H9 (cell line): ENCODE results near the gene CPAMD8. TPM values are rescaled to one million over a fixed set of nuclear protein-coding genes. Genes with fewer than 3 reads are reported as not detected.

Experiments used
- DNase-seq: peaks from one replicate; pipeline ENCODE4 v3.0.0-alpha.2; 2017
- H2AFZ ChIP-seq: one replicate; pipeline ENCODE4 v1.6.1; 2013; ENCODE audit warnings: mild to moderate bottlenecking, low read length, control low read depth, moderate library complexity
- H2AK5ac ChIP-seq: 2 replicates; pipeline ENCODE4 v1.6.1; 2013; ENCODE audit warnings: low read length, control low read depth, mixed read lengths; ENCODE audit not compliant: insufficient read length
- H2BK120ac ChIP-seq: one replicate; pipeline ENCODE4 v1.6.1; 2013; ENCODE audit warnings: low read depth, mild to moderate bottlenecking, low read length, control low read depth, inconsistent platforms; ENCODE audit not compliant: poor library complexity, severe bottlenecking
- H2BK12ac ChIP-seq: 2 replicates; pipeline ENCODE4 v1.6.1; 2013; ENCODE audit warnings: low read length, control low read depth, mixed read lengths, low read depth; ENCODE audit not compliant: insufficient read length
- H2BK15ac ChIP-seq: 2 replicates; pipeline ENCODE4 v1.6.1; 2013; ENCODE audit warnings: low read depth, low read length, control low read depth
- H2BK20ac ChIP-seq: one replicate; pipeline ENCODE4 v1.6.1; 2013; ENCODE audit warnings: low read depth, mild to moderate bottlenecking, low read length, control low read depth, inconsistent platforms; ENCODE audit not compliant: poor library complexity, severe bottlenecking
- H2BK5ac ChIP-seq: 2 replicates; pipeline ENCODE4 v1.6.1; 2013; ENCODE audit warnings: low read length, control low read depth, mixed read lengths; ENCODE audit not compliant: insufficient read length
- H3K14ac ChIP-seq: 2 replicates; pipeline ENCODE4 v1.6.1; 2013; ENCODE audit warnings: low read length, control low read depth; ENCODE audit not compliant: insufficient read depth
- H3K18ac ChIP-seq: 2 replicates; pipeline ENCODE4 v1.6.1; 2013; ENCODE audit warnings: low read depth, mild to moderate bottlenecking, mixed read lengths, low read length, control low read depth; ENCODE audit not compliant: insufficient read length
- H3K23ac ChIP-seq: 2 replicates; pipeline ENCODE4 v1.6.1; 2013; ENCODE audit warnings: low read length, control low read depth, mixed read lengths, low read depth; ENCODE audit not compliant: insufficient read length
- H3K23me2 ChIP-seq: 2 replicates; pipeline ENCODE4 v1.6.1; 2013; ENCODE audit warnings: low read depth, mild to moderate bottlenecking, mixed read lengths, low read length, control low read depth; ENCODE audit not compliant: insufficient read length, poor library complexity, severe bottlenecking
- H3K27ac ChIP-seq: 2 replicates; pipeline ENCODE4 v1.5.1; 2013; ENCODE audit warnings: low read length, control low read depth, mixed read lengths, low read depth; ENCODE audit not compliant: insufficient read length
- H3K27me3 ChIP-seq: 2 replicates; pipeline ENCODE4 v1.6.1; 2013; ENCODE audit warnings: low read length, control low read depth, inconsistent platforms; ENCODE audit not compliant: insufficient read depth
- H3K4ac ChIP-seq: 2 replicates; pipeline ENCODE4 v1.6.1; 2013; ENCODE audit warnings: low read depth, mild to moderate bottlenecking, control low read depth, inconsistent platforms, low read length, moderate library complexity
- H3K4me1 ChIP-seq: 2 replicates; pipeline ENCODE4 v1.6.1; 2013; ENCODE audit warnings: low read length, control low read depth, inconsistent platforms; ENCODE audit not compliant: insufficient read depth
- H3K4me2 ChIP-seq: 2 replicates; pipeline ENCODE4 v1.6.1; 2013; ENCODE audit warnings: low read length, control low read depth, mixed read lengths; ENCODE audit not compliant: insufficient read length, insufficient read depth
- H3K56ac ChIP-seq: 2 replicates; pipeline ENCODE4 v1.6.1; 2013; ENCODE audit warnings: low read depth, mild to moderate bottlenecking, mixed read lengths, low read length, control low read depth; ENCODE audit not compliant: insufficient read length
- H3K79me1 ChIP-seq: 2 replicates; pipeline ENCODE4 v1.6.1; 2013; ENCODE audit warnings: low read depth, mild to moderate bottlenecking, moderate library complexity, low read length, control low read depth, inconsistent platforms; ENCODE audit not compliant: insufficient read depth, poor library complexity, severe bottlenecking
- H3K79me2 ChIP-seq: 2 replicates; pipeline ENCODE4 v1.6.1; 2013; ENCODE audit warnings: low read length, control low read depth, inconsistent platforms; ENCODE audit not compliant: insufficient read depth
- H3K9ac ChIP-seq: 2 replicates; pipeline ENCODE4 v1.6.1; 2013; ENCODE audit warnings: low read length, control low read depth, mixed read lengths; ENCODE audit not compliant: insufficient read length; ENCODE audit errors: extremely low read depth
- H3K9me3 ChIP-seq: one replicate; pipeline ENCODE4 v1.6.1; 2013; ENCODE audit warnings: low read depth, low read length, inconsistent platforms; ENCODE audit not compliant: control insufficient read depth
- H3T11ph ChIP-seq: one replicate; pipeline ENCODE4 v1.6.1; 2013; ENCODE audit warnings: mild to moderate bottlenecking, low read length, control low read depth, inconsistent platforms
- H4K20me1 ChIP-seq: one replicate; pipeline ENCODE4 v1.6.1; 2013; ENCODE audit not compliant: control insufficient read depth, insufficient read length, insufficient read depth
- H4K5ac ChIP-seq: 2 replicates; pipeline ENCODE4 v1.6.1; 2013; ENCODE audit warnings: low read depth, mild to moderate bottlenecking, mixed read lengths, low read length, control low read depth; ENCODE audit not compliant: insufficient read length
- H4K8ac ChIP-seq: replicated peaks from 2 replicates; pipeline ENCODE4 v1.6.1; 2013; ENCODE audit warnings: low read length, control low read depth, mixed read lengths, low read depth; ENCODE audit not compliant: insufficient read length
- H4K91ac ChIP-seq: 2 replicates; pipeline ENCODE4 v1.6.1; 2013; ENCODE audit warnings: low read depth, mild to moderate bottlenecking, moderate library complexity, mixed read lengths, low read length, control low read depth; ENCODE audit not compliant: insufficient read length
- H3K27ac Mint-ChIP-seq, 3 experiments: 2 replicates in 2 of 3; 3 replicates in 1 of 3; pipeline ENCODE4 v1.8.0; 2020 to 2021; ENCODE audit warnings: mixed read lengths in 3 of 3, mild to moderate bottlenecking in 1 of 3, moderate library complexity in 1 of 3
- H3K27me3 Mint-ChIP-seq: 2 replicates; pipeline ENCODE4 v1.8.0; 2021; ENCODE audit warnings: low read depth, mild to moderate bottlenecking, moderate library complexity, mixed read lengths
- H3K36me3 Mint-ChIP-seq, 3 experiments: 2 replicates in 2 of 3; 3 replicates in 1 of 3; pipeline ENCODE4 v1.8.0; 2020 to 2021; ENCODE audit warnings: low read depth in 3 of 3, mixed read lengths in 3 of 3; ENCODE audit not compliant: insufficient read depth in 1 of 3
- H3K4me1 Mint-ChIP-seq, 2 experiments: 2 replicates each; pipeline ENCODE4 v1.8.0; 2020; ENCODE audit warnings: mixed read lengths in 2 of 2
- H3K4me3 Mint-ChIP-seq, 2 experiments: 2 replicates in 1 of 2; 3 replicates in 1 of 2; pipeline ENCODE4 v1.8.0; 2020 to 2021; ENCODE audit warnings: mild to moderate bottlenecking in 2 of 2, mixed read lengths in 2 of 2, moderate library complexity in 1 of 2
- H3K9me3 Mint-ChIP-seq, 2 experiments: 2 replicates in 1 of 2; 3 replicates in 1 of 2; pipeline ENCODE4 v1.8.0; 2020; ENCODE audit warnings: mild to moderate bottlenecking in 2 of 2, mixed read lengths in 2 of 2, moderate library complexity in 1 of 2
- WGBS: extraction: QIAGEN DNeasy Blood & Tissue Kit; methylation state at CpG from one replicate; pipeline ENCODE4 v1.1.7; 2013; ENCODE audit warnings: missing lambda C conversion rate, low lambda C conversion rate, mixed read lengths; ENCODE audit not compliant: insufficient read length; ENCODE audit errors: extremely low coverage; 5-methylcytosine and 5-hydroxymethylcytosine counted together
- total RNA-seq: library from RNA; stranded (reverse); gene quantifications from 2 replicates; pipeline ENCODE4 v1.2.1, GENCODE V29; 2021
- TF ChIP-seq, protein P1 (sequence below): fragments of 200-600 bp; sonication (generic); conservative IDR thresholded peaks from 3 replicates; pipeline ENCODE4 v1.8.0; 2021; ENCODE audit warnings: antibody characterized with exemption, mild to moderate bottlenecking

CPAMD8 gene
- total RNA-seq, 1 experiment from 2014 or later: 12.0 TPM

- no peaks in the 10 kb centered on the region for H3K9me3 ChIP-seq
- H3K56ac ChIP-seq: no peak overlapping the region
- H3K23ac ChIP-seq: no peak overlapping the region
- Mint-ChIP-seq H3K27me3 (no peaks in the 10 kb centered on the region), H3K4me1 (no peaks in the 10 kb centered on the region), H3K4me3 (no peak overlapping the region), H3K27ac (no peak overlapping the region; a peak in 1 of 7 replicates), H3K36me3 (no peaks in the 10 kb centered on the region; a peak in 1 of 7 replicates), H3K9me3 (no peaks in the 10 kb centered on the region)
- no peak overlapping the region for H3K9ac ChIP-seq
- no peak overlapping the region for H2BK120ac ChIP-seq
- H4K20me1 ChIP-seq: no peaks in the 10 kb centered on the region
- no peak overlapping the region for H2BK12ac ChIP-seq
- no peaks in the 10 kb centered on the region for H3K27me3 ChIP-seq
- no peaks in the 10 kb centered on the region for H3K23me2 ChIP-seq
- no peak overlapping the region for H2BK5ac ChIP-seq
- H3K79me1 ChIP-seq: no peaks in the 10 kb centered on the region
- H3K4ac ChIP-seq: no peak overlapping the region
- H3K79me2 ChIP-seq: no peaks in the 10 kb centered on the region
- H2BK15ac ChIP-seq: no peak overlapping the region
- H3T11ph ChIP-seq: no peak overlapping the region
- H3K4me2 ChIP-seq: no peak overlapping the region
- no peak overlapping the region for H4K8ac ChIP-seq
- TF ChIP-seq, protein P1, sequence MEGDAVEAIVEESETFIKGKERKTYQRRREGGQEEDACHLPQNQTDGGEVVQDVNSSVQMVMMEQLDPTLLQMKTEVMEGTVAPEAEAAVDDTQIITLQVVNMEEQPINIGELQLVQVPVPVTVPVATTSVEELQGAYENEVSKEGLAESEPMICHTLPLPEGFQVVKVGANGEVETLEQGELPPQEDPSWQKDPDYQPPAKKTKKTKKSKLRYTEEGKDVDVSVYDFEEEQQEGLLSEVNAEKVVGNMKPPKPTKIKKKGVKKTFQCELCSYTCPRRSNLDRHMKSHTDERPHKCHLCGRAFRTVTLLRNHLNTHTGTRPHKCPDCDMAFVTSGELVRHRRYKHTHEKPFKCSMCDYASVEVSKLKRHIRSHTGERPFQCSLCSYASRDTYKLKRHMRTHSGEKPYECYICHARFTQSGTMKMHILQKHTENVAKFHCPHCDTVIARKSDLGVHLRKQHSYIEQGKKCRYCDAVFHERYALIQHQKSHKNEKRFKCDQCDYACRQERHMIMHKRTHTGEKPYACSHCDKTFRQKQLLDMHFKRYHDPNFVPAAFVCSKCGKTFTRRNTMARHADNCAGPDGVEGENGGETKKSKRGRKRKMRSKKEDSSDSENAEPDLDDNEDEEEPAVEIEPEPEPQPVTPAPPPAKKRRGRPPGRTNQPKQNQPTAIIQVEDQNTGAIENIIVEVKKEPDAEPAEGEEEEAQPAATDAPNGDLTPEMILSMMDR: no peak
- no peak overlapping the region for H3K14ac ChIP-seq
- no peaks in the 10 kb centered on the region for H3K4me1 ChIP-seq
- H2BK20ac ChIP-seq: no peak overlapping the region
- H4K5ac ChIP-seq: no peak overlapping the region
- WGBS: no CpG with 5 or more reads among the region's 9 CpGs
- H3K27ac ChIP-seq: no peak overlapping the region
- no peak for DNase-seq
- no peak overlapping the region for H4K91ac ChIP-seq
- H2AFZ ChIP-seq: no peak overlapping the region
- no peak overlapping the region for H3K18ac ChIP-seq
- no peak overlapping the region for H2AK5ac ChIP-seq
Measured at GRCh38 chr19:16952046-16952445, 74.6 kb downstream of the CPAMD8 start.
